Gastrocnemius medialis (tissue), 4 donors: ENCODE results near the gene KRTAP4-5.
"Not testable (repeated sequence)": the region's sequence is repeated elsewhere in the genome, so short reads cannot be mapped to it uniquely, and the experiment has no call there.

ENCODE experiments used
- CTCF ChIP-seq, 5 experiments: fragments of 450-650 bp in 3 of 5; fragments of 200-600 bp in 2 of 5; sonication (generic) in 2 of 5; IDR thresholded peaks in 4 of 5; conservative IDR thresholded peaks in 1 of 5; 1 replicate in 4 of 5; 2 replicates in 1 of 5; pipeline ENCODE4 v1.5.1; 2016 to 2019; ENCODE audit warnings: antibody characterized with exemption in 5 of 5, mild to moderate bottlenecking in 3 of 5, moderate library complexity in 3 of 5
- POLR2A ChIP-seq, 2 donors: fragments of 450-650 bp; IDR thresholded peaks; one replicate each; pipeline ENCODE4 v1.6.1; 2017; ENCODE audit warnings: antibody characterized with exemption in 2 of 2, mild to moderate bottlenecking in 2 of 2, moderate library complexity in 2 of 2

- TF ChIP-seq POLR2A (IDR thresholded peaks at IDR 0.05); CTCF (IDR thresholded peaks at IDR 0.05 in 4 of 5, conservative IDR thresholded peaks at IDR 0.05 in 1 of 5): not testable (repeated sequence)
Observed at GRCh38 chr17:41148971-41149651, 514 bp downstream of the KRTAP4-5 start.
